Stimulated activated CD4-positive, alpha-beta T cell treated with anti-CD3 and anti-CD28 coated beads, Interleukin-15, amount 100 ng/mL, for 24 hours (primary cell): ENCODE measurements around the gene AUTS2.
A peak's percentile ranks its signal among the peaks of the same experiment; 100 is the strongest.

ENCODE experiments used
- DNase-seq: peaks from one replicate; pipeline ENCODE4 v3.0.0-alpha.2; 2020

Gene AUTS2

GRCh38 chr7:69800495-69800894, 202.2 kb downstream of the AUTS2 start:
- DNase-seq, result no peak

- no peak for DNase-seq
Measured at GRCh38 chr7:69801729-69802682, 203.7 kb downstream of the AUTS2 start.

GRCh38 chr7:69803699-69804516, 205.6 kb downstream of the AUTS2 start:
- peak; percentile 2 for DNase-seq

- DNase-seq, result no peak
Measured at GRCh38 chr7:69804962-69805361, 206.7 kb downstream of the AUTS2 start.

- DNase-seq, result no peak
Measured at GRCh38 chr7:69808391-69808790, 210.1 kb downstream of the AUTS2 start.

- DNase-seq, result no peak
Measured at GRCh38 chr7:69811476-69812308, 213.4 kb downstream of the AUTS2 start.

- no peak for DNase-seq
Measured at GRCh38 chr7:69812756-69813155, 214.5 kb downstream of the AUTS2 start.

- DNase-seq, result no peak
Measured at GRCh38 chr7:69813637-69814240, 215.5 kb downstream of the AUTS2 start.

GRCh38 chr7:69814421-69814962, 216.2 kb downstream of the AUTS2 start:
- DNase-seq, result no peak

- DNase-seq, result no peak
Measured at GRCh38 chr7:69816501-69816900, 218.2 kb downstream of the AUTS2 start.

- no peak for DNase-seq
Measured at GRCh38 chr7:69817121-69817520, 218.8 kb downstream of the AUTS2 start.

GRCh38 chr7:69817841-69818635, 219.8 kb downstream of the AUTS2 start:
- no peak for DNase-seq

GRCh38 chr7:69818636-69819332, 220.5 kb downstream of the AUTS2 start:
- no peak for DNase-seq

GRCh38 chr7:69819333-69819705, 221.0 kb downstream of the AUTS2 start:
- DNase-seq, result no peak

- DNase-seq, result no peak
Measured at GRCh38 chr7:69820479-69821192, 222.4 kb downstream of the AUTS2 start.

- DNase-seq, result no peak
Measured at GRCh38 chr7:69822386-69822785, 224.1 kb downstream of the AUTS2 start.

- no peak for DNase-seq
Measured at GRCh38 chr7:69823151-69823744, 225.0 kb downstream of the AUTS2 start.

- no peak for DNase-seq
Measured at GRCh38 chr7:69825113-69825972, 227.1 kb downstream of the AUTS2 start.

GRCh38 chr7:69826283-69826682, 228.0 kb downstream of the AUTS2 start:
- DNase-seq, result no peak
